K562 (cell line): ENCODE results near the gene VWA8. TPM values are rescaled to one million over a fixed set of nuclear protein-coding genes. Genes with fewer than 3 reads are reported as not detected.
A peak's percentile ranks its signal among the peaks of the same experiment; 100 is the strongest.

Experiments used
- ATAC-seq: fragments of 200-7000 bp; cut with Tn5 transposase; 3 replicates; pipeline ENCODE4 v1.9.1; 2020; ENCODE audit warnings: moderate library complexity
- BruUV-seq: library from RNA; stranded (reverse); fragments of 400-500 nt; replicated peaks from 2 replicates; lab custom pipeline; 2021; lab: Mats Ljungman, UMichigan
- CTCF ChIA-PET: fragments of 300-600 bp; formaldehyde crosslinking; extraction: SDS; loops from one replicate; lab custom pipeline; 2021; ENCODE audit warnings: low intra/inter-chr PET ratio; lab: Yijun Ruan, JAX
- POLR2A ChIA-PET: fragments of 300-600, 350-650 bp; sonication (Branson Sonifier 250); formaldehyde crosslinking; extraction: SDS; loops from one replicate; lab custom pipeline; 2021; ENCODE audit warnings: antibody characterized with exemption, inconsistent platforms; lab: Yijun Ruan, JAX
- DNase-seq, 4 experiments: peaks; one replicate each; pipeline versions ENCODE4 v3.0.0 to v3.0.0-alpha.2; 2011 to 2018; ENCODE audit warnings: low spot score in 3 of 4, mixed read lengths in 3 of 4; ENCODE audit errors: extremely low read depth in 1 of 4
- FAIRE-seq: peaks from 2 replicates; lab custom pipeline; 2011; peaks lifted over from hg19 to GRCh38; lab: Jason Lieb, UNC
- H2AFZ ChIP-seq: 2 replicates; pipeline ENCODE4 v1.6.0; 2011; ENCODE audit warnings: low read depth, low read length, control low read depth, inconsistent platforms
- H3K27ac ChIP-seq: fragments of 200-600 bp; 3 replicates; pipeline ENCODE4 v1.8.0; 2011; ENCODE audit warnings: low read depth, mild to moderate bottlenecking, control low read depth, inconsistent platforms, low read length, moderate library complexity, mixed read lengths; ENCODE audit errors: extremely low read depth
- H3K27me3 ChIP-seq, 2 experiments: fragments of 300-600 bp in 1 of 2; 2 replicates in 1 of 2; 3 replicates in 1 of 2; pipeline versions ENCODE4 v1.6.0 to v1.8.0; 2011; ENCODE audit warnings: inconsistent platforms in 2 of 2, low read length in 2 of 2, mild to moderate bottlenecking in 1 of 2, mixed read lengths in 1 of 2, moderate library complexity in 1 of 2; ENCODE audit not compliant: control insufficient read depth in 2 of 2, insufficient read depth in 2 of 2
- H3K36me3 ChIP-seq: fragments of 300-600 bp; 3 replicates; pipeline ENCODE4 v1.8.0; 2011; ENCODE audit warnings: mild to moderate bottlenecking, low read length, inconsistent platforms; ENCODE audit not compliant: control insufficient read depth, insufficient read depth
- H3K4me1 ChIP-seq, 2 experiments: fragments of 200-600 bp in 1 of 2; replicated peaks in 1 of 2; 2 replicates in 1 of 2; 3 replicates in 1 of 2; pipeline versions ENCODE4 v1.5.1 to v1.8.0; 2011; ENCODE audit warnings: inconsistent platforms in 2 of 2, low read length in 2 of 2, mild to moderate bottlenecking in 1 of 2, mixed read lengths in 1 of 2, moderate library complexity in 1 of 2; ENCODE audit not compliant: control insufficient read depth in 2 of 2, insufficient read depth in 2 of 2
- H3K4me2 ChIP-seq: 2 replicates; pipeline ENCODE4 v1.6.1; 2011; ENCODE audit warnings: low read length, control low read depth, inconsistent platforms, mixed read lengths; ENCODE audit not compliant: insufficient read depth
- H3K4me3 ChIP-seq: fragments of 200-600 bp; sonication (generic), shearing (Covaris generic); 2 replicates; pipeline ENCODE4 v1.5.1; 2016; ENCODE audit warnings: control low read depth, inconsistent platforms
- H3K79me2 ChIP-seq: fragments of 200-600 bp; 3 replicates; pipeline ENCODE4 v1.8.0; 2011; ENCODE audit warnings: low read length, inconsistent platforms; ENCODE audit not compliant: control insufficient read depth, insufficient read depth
- H3K9ac ChIP-seq, 2 experiments: 2 replicates each; pipeline versions ENCODE4 v1.6.0 to v1.6.1; 2011; ENCODE audit warnings: low read depth in 2 of 2, low read length in 2 of 2, control low read depth in 1 of 2, inconsistent platforms in 1 of 2, mild to moderate bottlenecking in 1 of 2, mixed read lengths in 1 of 2; ENCODE audit not compliant: insufficient read depth in 1 of 2
- H3K9me1 ChIP-seq: one replicate; pipeline ENCODE4 v1.6.0; 2011; ENCODE audit warnings: inconsistent platforms, mild to moderate bottlenecking, low read length, moderate library complexity; ENCODE audit not compliant: control insufficient read depth, insufficient read depth
- H3K9me3 ChIP-seq: replicated peaks from 2 replicates; pipeline ENCODE4 v1.5.1; 2011; ENCODE audit warnings: low read depth, low read length, inconsistent platforms; ENCODE audit not compliant: control insufficient read depth, insufficient read depth
- H4K20me1 ChIP-seq: replicated peaks from 2 replicates; pipeline ENCODE4 v1.6.1; 2011; ENCODE audit warnings: low read length, inconsistent platforms, mixed read lengths; ENCODE audit not compliant: control insufficient read depth, insufficient read depth
- ARID1B ChIP-seq: fragments of 450-650 bp; IDR thresholded peaks from 2 replicates; pipeline ENCODE4 v1.6.1; 2016; ENCODE audit warnings: antibody characterized with exemption, mild to moderate bottlenecking, inconsistent platforms
- CBFA2T3 ChIP-seq: fragments of 450-650 bp; IDR thresholded peaks from 2 replicates; pipeline ENCODE4 v1.6.1; 2017
- COPS2 ChIP-seq: fragments of 450-650 bp; conservative IDR thresholded peaks from 2 replicates; pipeline ENCODE4 v1.6.1; 2016; ENCODE audit warnings: mild to moderate bottlenecking, moderate library complexity
- IRF2 ChIP-seq: sonication (generic); formaldehyde crosslinking; IDR thresholded peaks from 2 replicates; pipeline ENCODE4 v1.8.1; 2022; ENCODE audit warnings: mild to moderate bottlenecking, missing genetic modification reagents
- MEF2A ChIP-seq: IDR thresholded peaks from 2 replicates; pipeline ENCODE4 v1.6.1; 2011; ENCODE audit warnings: low read depth, mild to moderate bottlenecking, low read length, moderate library complexity; ENCODE audit not compliant: control insufficient read depth
- RAD21 ChIP-seq, 2 experiments: fragments of 250-450 bp in 1 of 2; fragments of 450-650 bp in 1 of 2; sonication (Bioruptor Pico) in 1 of 2; formaldehyde crosslinking in 1 of 2; IDR thresholded peaks in 1 of 2; conservative IDR thresholded peaks in 1 of 2; 2 replicates each; pipeline versions ENCODE4 v1.4.0 to v1.8.0; 2020 to 2022; ENCODE audit warnings: mild to moderate bottlenecking in 2 of 2, moderate library complexity in 1 of 2
- XRCC3 ChIP-seq: fragments of 450-650 bp; IDR thresholded peaks from 2 replicates; pipeline ENCODE4 v1.6.1; 2017; ENCODE audit warnings: mild to moderate bottlenecking, moderate library complexity
- ZNF717 ChIP-seq: fragments of 250-450 bp; sonication (Bioruptor Pico); IDR thresholded peaks from 2 replicates; pipeline ENCODE4 v1.5.0; 2021
- WGBS: fragments of 100-300 bp; shearing (Covaris generic); methylation state at CpG from one replicate; pipeline ENCODE4 v1.1.6; 2016; ENCODE audit warnings: low coverage, mixed read lengths; ENCODE audit not compliant: insufficient coverage; ENCODE audit errors: missing lambda C conversion rate; 5-methylcytosine and 5-hydroxymethylcytosine counted together
- in situ Hi-C: fragments of 300-500 bp; cut with MboI; formaldehyde crosslinking; loops from 4 replicates; pipeline ENCODE4 v1.15.0; 2018; ENCODE audit warnings: inconsistent platforms, mixed read lengths
- intact Hi-C: fragments of 100-400 bp; cut with micrococcal nuclease; formaldehyde crosslinking; loops from 2 replicates; pipeline ENCODE4 v1.14.2; 2022
- polyA plus RNA-seq, 8 experiments: library from polyadenylated mRNA; depleted of rRNA in 4 of 8; stranded (reverse) in 5 of 8; unstranded in 3 of 8; fragments of >200 nt; fragmentation: Nextera tagmentation in 2 of 8; fragmentation: Illumina TruSeq in 1 of 8; extraction: Ambion mirVana in 2 of 8; extraction: Trizol in 1 of 8; gene quantifications; 2 replicates each; pipeline versions ENCODE4 v1.2.1 to v1.2.3, GENCODE V29; 2011 to 2014; ENCODE audit warnings: inconsistent platforms in 1 of 8, missing spikeins in 1 of 8
- total RNA-seq, 7 experiments: library from RNA; depleted of rRNA in 6 of 7; stranded (reverse); fragments of >200 nt in 6 of 7; fragmentation: Illumina TruSeq in 2 of 7; extraction: Trizol in 2 of 7; gene quantifications; 2 replicates each; pipeline versions ENCODE4 v1.2.1 to v1.2.3, GENCODE V29; 2011 to 2021; ENCODE audit warnings: low replicate concordance in 1 of 7

The VWA8 gene
- total and polyA plus RNA-seq, 9 of the 15 experiments (the other 6 are each of a cell fraction or from before 2014, with no cell fraction given): 2.1 to 18.5 (median 13.3) TPM

DNA sequence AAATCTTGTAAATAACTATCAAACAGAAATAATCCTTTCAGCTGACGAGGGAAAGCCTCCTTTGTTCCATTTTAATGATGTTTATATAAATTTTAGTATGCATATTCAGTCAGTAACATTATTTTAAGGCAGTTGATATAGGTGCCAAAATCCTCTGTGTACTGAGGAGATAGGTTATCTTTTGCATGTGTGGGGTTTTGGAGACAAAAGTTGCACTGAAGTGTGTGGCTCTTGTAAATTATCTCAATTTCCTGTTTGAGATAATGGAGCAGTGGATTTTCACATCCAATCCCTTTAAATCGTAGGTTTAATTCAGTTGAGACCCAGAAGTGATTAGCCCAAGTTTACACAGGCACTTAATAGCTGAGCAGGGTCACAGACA is 396.9 kb downstream of the VWA8 start:
- ChIA-PET CTCF (no interaction called here), POLR2A (no interaction called here)
- H3K27ac ChIP-seq: no peak overlapping the region
- peaks cover 6% of the 10 kb centered on the region; the same call in 1 of the 3 replicates for H3K36me3 ChIP-seq
- ATAC-seq (no peak), DNase-seq (no peak), FAIRE-seq (no peak)
- no peak overlapping the region for H3K4me2 ChIP-seq
- in situ Hi-C loops (no loop called here), intact Hi-C loops (no loop called here)
- no peak overlapping the region for H3K4me3 ChIP-seq
- no peaks in the 10 kb centered on the region for H3K9me3 ChIP-seq
- H2AFZ ChIP-seq: no peak overlapping the region
- TF ChIP-seq XRCC3 (no peak), RAD21 (CRISPR knock-in tag; conservative IDR thresholded peaks at IDR 0.05 in 1 of 2, IDR thresholded peaks at IDR 0.05 in 1 of 2) (no peak), ARID1B (0 out of 2 replicates have a peak, but pooled peaks have one; percentile 12), CBFA2T3 (peak; percentile 26; the same call in 1 of the 2 replicates), MEF2A (no peak), ZNF717 (no peak), IRF2 (CRISPR knock-in tag) (no peak), COPS2 (no peak)
- BruUV-seq: no TSS peak
- no peaks in the 10 kb centered on the region for H3K27me3 ChIP-seq
- H3K9me1 ChIP-seq: no peaks in the 10 kb centered on the region
- no peak overlapping the region for H3K9ac ChIP-seq
- H4K20me1 ChIP-seq: no peaks in the 10 kb centered on the region
- WGBS: 29% methylated on average over 2 of the region's 2 CpGs
- no peaks in the 10 kb centered on the region for H3K79me2 ChIP-seq
- no peaks in the 10 kb centered on the region; a peak in 2 of 5 replicates for H3K4me1 ChIP-seq
